ENCODE data around the gene SEPTIN2. TPM values are rescaled to one million over a fixed set of nuclear protein-coding genes. Genes with fewer than 3 reads are reported as not detected.

SEPTIN2 gene
- total and polyA plus RNA-seq, 2 experiments from 2014 or later = 227 to 393 TPM

DNA sequence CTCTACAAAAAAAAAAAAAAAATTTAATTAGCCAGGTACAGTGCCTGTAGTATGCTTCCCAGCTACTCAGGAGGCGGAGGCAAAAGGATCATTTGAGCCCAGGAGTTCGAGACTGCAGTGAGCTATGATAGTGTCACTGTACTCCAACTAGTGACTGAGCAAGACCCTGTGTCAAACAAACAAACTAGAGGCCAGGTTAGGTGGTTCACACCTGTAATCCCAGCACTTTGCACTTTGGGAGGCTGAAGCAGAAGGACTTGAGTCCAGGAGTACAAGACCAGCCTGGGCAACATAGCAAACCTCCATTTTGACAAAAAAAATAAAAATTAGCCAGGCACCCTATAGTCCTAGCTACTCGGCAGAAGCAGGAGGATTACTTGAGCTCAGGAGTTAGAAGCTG, 13.6 kb upstream of the SEPTIN2 start (continued):
- TF ChIP-seq JUNB (IDR thresholded peaks at IDR 0.05; ENCODE audit: unreplicated experiment) (no peak), ZNF114 (CRISPR knock-in tag; IDR thresholded peaks at IDR 0.05) (no peak), EZH2 (IDR thresholded peaks at IDR 0.05; ENCODE audit: low read depth, unreplicated experiment) (no peak), STAT1 (IDR thresholded peaks at IDR 0.05; ENCODE audit: unreplicated experiment) (no peak), POLR2AphosphoS5 (IDR thresholded peaks at IDR 0.05; ENCODE audit: low read depth) (no peak)
- TF ChIP-seq, protein P1, sequence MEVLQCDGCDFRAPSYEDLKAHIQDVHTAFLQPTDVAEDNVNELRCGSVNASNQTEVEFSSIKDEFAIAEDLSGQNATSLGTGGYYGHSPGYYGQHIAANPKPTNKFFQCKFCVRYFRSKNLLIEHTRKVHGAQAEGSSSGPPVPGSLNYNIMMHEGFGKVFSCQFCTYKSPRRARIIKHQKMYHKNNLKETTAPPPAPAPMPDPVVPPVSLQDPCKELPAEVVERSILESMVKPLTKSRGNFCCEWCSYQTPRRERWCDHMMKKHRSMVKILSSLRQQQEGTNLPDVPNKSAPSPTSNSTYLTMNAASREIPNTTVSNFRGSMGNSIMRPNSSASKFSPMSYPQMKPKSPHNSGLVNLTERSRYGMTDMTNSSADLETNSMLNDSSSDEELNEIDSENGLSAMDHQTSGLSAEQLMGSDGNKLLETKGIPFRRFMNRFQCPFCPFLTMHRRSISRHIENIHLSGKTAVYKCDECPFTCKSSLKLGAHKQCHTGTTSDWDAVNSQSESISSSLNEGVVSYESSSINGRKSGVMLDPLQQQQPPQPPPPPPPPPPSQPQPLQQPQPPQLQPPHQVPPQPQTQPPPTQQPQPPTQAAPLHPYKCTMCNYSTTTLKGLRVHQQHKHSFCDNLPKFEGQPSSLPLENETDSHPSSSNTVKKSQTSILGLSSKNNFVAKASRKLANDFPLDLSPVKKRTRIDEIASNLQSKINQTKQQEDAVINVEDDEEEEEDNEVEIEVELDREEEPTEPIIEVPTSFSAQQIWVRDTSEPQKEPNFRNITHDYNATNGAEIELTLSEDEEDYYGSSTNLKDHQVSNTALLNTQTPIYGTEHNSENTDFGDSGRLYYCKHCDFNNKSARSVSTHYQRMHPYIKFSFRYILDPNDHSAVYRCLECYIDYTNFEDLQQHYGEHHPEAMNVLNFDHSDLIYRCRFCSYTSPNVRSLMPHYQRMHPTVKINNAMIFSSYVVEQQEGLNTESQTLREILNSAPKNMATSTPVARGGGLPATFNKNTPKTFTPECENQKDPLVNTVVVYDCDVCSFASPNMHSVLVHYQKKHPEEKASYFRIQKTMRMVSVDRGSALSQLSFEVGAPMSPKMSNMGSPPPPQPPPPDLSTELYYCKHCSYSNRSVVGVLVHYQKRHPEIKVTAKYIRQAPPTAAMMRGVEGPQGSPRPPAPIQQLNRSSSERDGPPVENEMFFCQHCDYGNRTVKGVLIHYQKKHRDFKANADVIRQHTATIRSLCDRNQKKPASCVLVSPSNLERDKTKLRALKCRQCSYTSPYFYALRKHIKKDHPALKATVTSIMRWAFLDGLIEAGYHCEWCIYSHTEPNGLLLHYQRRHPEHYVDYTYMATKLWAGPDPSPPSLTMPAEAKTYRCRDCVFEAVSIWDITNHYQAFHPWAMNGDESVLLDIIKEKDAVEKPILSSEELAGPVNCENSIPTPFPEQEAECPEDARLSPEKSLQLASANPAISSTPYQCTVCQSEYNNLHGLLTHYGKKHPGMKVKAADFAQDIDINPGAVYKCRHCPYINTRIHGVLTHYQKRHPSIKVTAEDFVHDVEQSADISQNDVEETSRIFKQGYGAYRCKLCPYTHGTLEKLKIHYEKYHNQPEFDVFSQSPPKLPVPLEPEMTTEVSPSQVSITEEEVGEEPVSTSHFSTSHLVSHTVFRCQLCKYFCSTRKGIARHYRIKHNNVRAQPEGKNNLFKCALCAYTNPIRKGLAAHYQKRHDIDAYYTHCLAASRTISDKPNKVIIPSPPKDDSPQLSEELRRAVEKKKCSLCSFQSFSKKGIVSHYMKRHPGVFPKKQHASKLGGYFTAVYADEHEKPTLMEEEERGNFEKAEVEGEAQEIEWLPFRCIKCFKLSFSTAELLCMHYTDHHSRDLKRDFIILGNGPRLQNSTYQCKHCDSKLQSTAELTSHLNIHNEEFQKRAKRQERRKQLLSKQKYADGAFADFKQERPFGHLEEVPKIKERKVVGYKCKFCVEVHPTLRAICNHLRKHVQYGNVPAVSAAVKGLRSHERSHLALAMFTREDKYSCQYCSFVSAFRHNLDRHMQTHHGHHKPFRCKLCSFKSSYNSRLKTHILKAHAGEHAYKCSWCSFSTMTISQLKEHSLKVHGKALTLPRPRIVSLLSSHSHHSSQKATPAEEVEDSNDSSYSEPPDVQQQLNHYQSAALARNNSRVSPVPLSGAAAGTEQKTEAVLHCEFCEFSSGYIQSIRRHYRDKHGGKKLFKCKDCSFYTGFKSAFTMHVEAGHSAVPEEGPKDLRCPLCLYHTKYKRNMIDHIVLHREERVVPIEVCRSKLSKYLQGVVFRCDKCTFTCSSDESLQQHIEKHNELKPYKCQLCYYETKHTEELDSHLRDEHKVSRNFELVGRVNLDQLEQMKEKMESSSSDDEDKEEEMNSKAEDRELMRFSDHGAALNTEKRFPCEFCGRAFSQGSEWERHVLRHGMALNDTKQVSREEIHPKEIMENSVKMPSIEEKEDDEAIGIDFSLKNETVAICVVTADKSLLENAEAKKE (CRISPR knock-in tag; IDR thresholded peaks at IDR 0.05) = no peak
- TF ChIP-seq, protein P2, sequence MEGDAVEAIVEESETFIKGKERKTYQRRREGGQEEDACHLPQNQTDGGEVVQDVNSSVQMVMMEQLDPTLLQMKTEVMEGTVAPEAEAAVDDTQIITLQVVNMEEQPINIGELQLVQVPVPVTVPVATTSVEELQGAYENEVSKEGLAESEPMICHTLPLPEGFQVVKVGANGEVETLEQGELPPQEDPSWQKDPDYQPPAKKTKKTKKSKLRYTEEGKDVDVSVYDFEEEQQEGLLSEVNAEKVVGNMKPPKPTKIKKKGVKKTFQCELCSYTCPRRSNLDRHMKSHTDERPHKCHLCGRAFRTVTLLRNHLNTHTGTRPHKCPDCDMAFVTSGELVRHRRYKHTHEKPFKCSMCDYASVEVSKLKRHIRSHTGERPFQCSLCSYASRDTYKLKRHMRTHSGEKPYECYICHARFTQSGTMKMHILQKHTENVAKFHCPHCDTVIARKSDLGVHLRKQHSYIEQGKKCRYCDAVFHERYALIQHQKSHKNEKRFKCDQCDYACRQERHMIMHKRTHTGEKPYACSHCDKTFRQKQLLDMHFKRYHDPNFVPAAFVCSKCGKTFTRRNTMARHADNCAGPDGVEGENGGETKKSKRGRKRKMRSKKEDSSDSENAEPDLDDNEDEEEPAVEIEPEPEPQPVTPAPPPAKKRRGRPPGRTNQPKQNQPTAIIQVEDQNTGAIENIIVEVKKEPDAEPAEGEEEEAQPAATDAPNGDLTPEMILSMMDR (conservative IDR thresholded peaks at IDR 0.05; ENCODE audit: low read depth in 2 of 2) = no peak

All from GM23338 (cell line).